ENCODE data around the gene SLIT3.
"Not testable (repeated sequence)": the region's sequence is repeated elsewhere in the genome, so short reads cannot be mapped to it uniquely, and the experiment has no call there.

The SLIT3 gene

GRCh38 chr5:169216866-169217265, 84.1 kb downstream of the SLIT3 start:
- no peak for DNase-seq

GRCh38 chr5:169213479-169213878, 87.5 kb downstream of the SLIT3 start:
- DNase-seq: no peak

GRCh38 chr5:169211761-169212160, 89.2 kb downstream of the SLIT3 start:
- DNase-seq: not testable (repeated sequence)

GRCh38 chr5:169204788-169205400, 96.0 kb downstream of the SLIT3 start:
- no peak for DNase-seq

GRCh38 chr5:169202969-169203368, 98.0 kb downstream of the SLIT3 start:
- no peak for DNase-seq

- no peak for DNase-seq
Measured at GRCh38 chr5:169201597-169201996, 99.3 kb downstream of the SLIT3 start.

- no peak for DNase-seq
Measured at GRCh38 chr5:169200125-169200778, 100.7 kb downstream of the SLIT3 start.

GRCh38 chr5:169197343-169197742, 103.6 kb downstream of the SLIT3 start:
- DNase-seq: no peak

GRCh38 chr5:169196059-169196458, 104.9 kb downstream of the SLIT3 start:
- no peak for DNase-seq

GRCh38 chr5:169195601-169196000, 105.3 kb downstream of the SLIT3 start:
- no peak for DNase-seq

- no peak for DNase-seq
Measured at GRCh38 chr5:169192536-169192935, 108.4 kb downstream of the SLIT3 start.

- DNase-seq: no peak
Measured at GRCh38 chr5:169190849-169191248, 110.1 kb downstream of the SLIT3 start.

GRCh38 chr5:169185626-169186025, 115.3 kb downstream of the SLIT3 start:
- DNase-seq: no peak

- DNase-seq: no peak
Measured at GRCh38 chr5:169183576-169183975, 117.4 kb downstream of the SLIT3 start.

- no peak for DNase-seq
Measured at GRCh38 chr5:169182797-169183196, 118.1 kb downstream of the SLIT3 start.

GRCh38 chr5:169181814-169182213, 119.1 kb downstream of the SLIT3 start:
- DNase-seq: no peak

- DNase-seq: no peak
Measured at GRCh38 chr5:169178754-169179153, 122.2 kb downstream of the SLIT3 start.

GRCh38 chr5:169178274-169178673, 122.7 kb downstream of the SLIT3 start:
- DNase-seq: no peak

GRCh38 chr5:169176709-169177694, 123.9 kb downstream of the SLIT3 start:
- DNase-seq: no peak

GRCh38 chr5:169175733-169176132, 125.2 kb downstream of the SLIT3 start:
- DNase-seq: no peak

- no peak for DNase-seq
Measured at GRCh38 chr5:169174923-169175322, 126.0 kb downstream of the SLIT3 start.

GRCh38 chr5:169173372-169173771, 127.6 kb downstream of the SLIT3 start:
- DNase-seq: no peak

- DNase-seq: no peak
Measured at GRCh38 chr5:169171515-169171914, 129.4 kb downstream of the SLIT3 start.

- no peak for DNase-seq
Measured at GRCh38 chr5:169169783-169170182, 131.2 kb downstream of the SLIT3 start.
